Transverse colon (tissue), 4 donors: ENCODE measurements around the gene SUPT16H. TPM values are rescaled to one million over a fixed set of nuclear protein-coding genes. Genes with fewer than 3 reads are reported as not detected.
"Not testable (repeated sequence)": the region's sequence is repeated elsewhere in the genome, so short reads cannot be mapped to it uniquely, and the experiment has no call there.

Experiments
- DNase-seq: peaks from one replicate; pipeline ENCODE4 v3.0.0-alpha.2; 2019
- H3K27ac ChIP-seq, 4 donors: fragments of 200-600 bp; sonication (generic); 2 replicates each; pipeline ENCODE4 v1.5.1; 2016 to 2018; ENCODE audit warnings: inconsistent platforms in 4 of 4
- H3K27me3 ChIP-seq: fragments of 200-600 bp; sonication (generic); 2 replicates; pipeline ENCODE4 v1.5.1; 2017; ENCODE audit warnings: inconsistent platforms
- H3K36me3 ChIP-seq, 4 donors: fragments of 200-600 bp; sonication (generic); 2 replicates each; pipeline ENCODE4 v1.5.1; 2017 to 2019; ENCODE audit warnings: inconsistent platforms in 4 of 4
- H3K4me1 ChIP-seq, 4 donors: fragments of 200-600 bp; sonication (generic); 2 replicates each; pipeline ENCODE4 v1.5.1; 2017 to 2020; ENCODE audit warnings: inconsistent platforms in 4 of 4
- H3K4me3 ChIP-seq, 4 donors: fragments of 200-600 bp; sonication (generic); 1 replicate in 1 of 4; 2 replicates in 3 of 4; pipeline versions ENCODE4 v1.5.1 to v1.6.1; 2017 to 2019; ENCODE audit warnings: inconsistent platforms in 4 of 4
- H3K9me3 ChIP-seq, 2 donors: fragments of 200-600 bp; sonication (generic); 2 replicates each; pipeline ENCODE4 v1.5.1; 2017 to 2019; ENCODE audit warnings: inconsistent platforms in 2 of 2
- CTCF ChIP-seq, 5 experiments: fragments of 200-600 bp in 3 of 5; fragments of 450-650 bp in 2 of 5; sonication (generic) in 3 of 5; IDR thresholded peaks; 1 replicate in 2 of 5; 2 replicates in 3 of 5; pipeline ENCODE4 v1.5.1; 2016 to 2017; ENCODE audit warnings: antibody characterized with exemption in 5 of 5, inconsistent platforms in 3 of 5, mild to moderate bottlenecking in 2 of 5, moderate library complexity in 1 of 5
- EP300 ChIP-seq: sonication (generic); formaldehyde crosslinking; IDR thresholded peaks from one replicate; pipeline ENCODE4 v1.6.1; 2017; ENCODE audit warnings: antibody characterized with exemption, low read depth
- POLR2A ChIP-seq: fragments of 450-650 bp; IDR thresholded peaks from one replicate; pipeline ENCODE4 v1.6.1; 2016; ENCODE audit warnings: antibody characterized with exemption, mild to moderate bottlenecking, moderate library complexity
- POLR2AphosphoS5 ChIP-seq, 3 donors: sonication (generic); formaldehyde crosslinking; IDR thresholded peaks; one replicate each; pipeline ENCODE4 v1.6.1; 2016; ENCODE audit warnings: antibody characterized with exemption in 3 of 3
- WGBS, 2 donors: methylation state at CpG; one replicate each; pipeline ENCODE4 v1.1.5; 2018; ENCODE audit warnings: low coverage in 1 of 2; 5-methylcytosine and 5-hydroxymethylcytosine counted together
- in situ Hi-C, 4 donors: fragments of 200-750 bp; cut with MboI; loops; one replicate each; pipeline versions ENCODE4 v1.15.0 to v1.15.1; 2017; ENCODE audit warnings: low sequenced_read_pairs in 3 of 4, low pct_ligation_motif_present in 1 of 4, low pct_unique_long_range_greater_than_20kb in 1 of 4
- intact Hi-C: fragments of 100-400 bp; cut with DNase I; formaldehyde crosslinking; loops from one replicate; pipeline ENCODE4 v1.15.1; 2023; ENCODE audit warnings: low total_unique reads
- small RNA-seq, 4 donors: library from RNA; depleted of rRNA; stranded (forward); fragments of <200 nt; gene quantifications; one replicate each; pipeline ENCODE3, GENCODE V24; 2016
- total RNA-seq, 4 donors: library from RNA; depleted of rRNA; stranded (reverse); fragments of >200 nt; gene quantifications; one replicate each; pipeline ENCODE4 v1.1.0, GENCODE V29; 2016

The SUPT16H gene
- total RNA-seq, 4 donors from 2014 or later = 21.5 to 43.5 (median 36.4) TPM

DNA sequence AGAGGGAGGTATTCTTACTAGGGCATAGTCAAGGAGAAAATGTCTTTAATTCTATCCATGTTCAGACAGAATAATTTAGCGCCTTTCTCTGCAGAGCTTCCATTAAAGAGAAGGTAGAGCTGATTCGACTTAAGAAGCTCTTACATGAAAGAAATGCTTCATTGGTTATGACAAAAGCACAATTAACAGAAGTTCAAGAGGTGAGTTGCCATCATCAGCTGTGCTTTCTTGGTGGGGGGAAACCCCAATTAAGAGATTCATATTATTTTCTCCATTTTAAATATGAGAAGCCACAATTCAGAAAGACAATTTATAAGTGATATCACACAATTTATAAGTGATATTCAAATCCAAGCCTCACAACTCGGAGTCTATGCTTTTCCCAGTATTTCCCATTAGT is 76.2 kb downstream of the SUPT16H start:
- H3K27me3 ChIP-seq = no peaks in the 10 kb centered on the region
- in situ Hi-C loops = no loop called here
- H3K4me1 ChIP-seq = peaks cover 0 to 17% (median 8%) of the 10 kb centered on the region in 4 donors
- 74 to 76% methylated on average over 3 of the region's 3 CpGs for WGBS, 2 donors
- DNase-seq = no peak
- intact Hi-C loops = no loop called here
- H3K27ac ChIP-seq = peak overlapping the region; percentile 76 to 82 (median 79)
- no peaks in the 10 kb centered on the region for H3K36me3 ChIP-seq
- no peaks in the 10 kb centered on the region for H3K9me3 ChIP-seq
- TF ChIP-seq CTCF (IDR thresholded peaks at IDR 0.05) (no peak), EP300 (no peak), POLR2A (no peak), POLR2AphosphoS5 (IDR thresholded peaks at IDR 0.05) (no peak)
- no peak overlapping the region for H3K4me3 ChIP-seq

DNA sequence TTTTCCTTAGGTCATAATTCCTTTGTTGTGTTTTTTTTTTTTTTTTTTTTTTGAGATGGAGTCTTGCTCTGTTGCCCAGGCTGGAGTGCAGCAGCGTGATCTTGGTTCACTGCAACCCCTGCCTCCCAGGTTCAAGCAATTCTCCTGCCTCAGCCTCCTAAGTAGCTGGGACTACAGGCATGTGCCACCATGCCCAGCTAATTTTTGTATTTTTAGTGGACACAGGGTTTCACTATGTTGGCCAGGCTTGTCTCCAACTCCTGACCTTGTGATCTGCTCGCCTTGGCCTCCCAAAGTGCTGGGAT is 81.0 kb downstream of the SUPT16H start:
- peaks cover 10% of the 10 kb centered on the region for H3K27me3 ChIP-seq
- intact Hi-C loops, H3K4me3 ChIP-seq, H3K27ac ChIP-seq, H3K9me3 ChIP-seq, DNase-seq, in situ Hi-C loops, H3K36me3 ChIP-seq: not testable (repeated sequence)
- peaks cover 4 to 10% (median 7%) of the 10 kb centered on the region in 4 donors for H3K4me1 ChIP-seq
- 88% methylated on average over 2 of the region's 2 CpGs; no CpG with 5 or more reads in 1 of the 2 donors for WGBS, 2 donors

- Histone ChIP-seq H3K4me3 (no peak overlapping the region), H3K4me1 (peaks cover 4 to 6% (median 6%) of the 10 kb centered on the region in 4 donors), H3K9me3 (no peaks in the 10 kb centered on the region), H3K27me3 (peaks cover 10% of the 10 kb centered on the region), H3K27ac (no peak overlapping the region), H3K36me3 (no peaks in the 10 kb centered on the region)
- WGBS, 2 donors = 69 to 71% methylated on average over 7 to 8 of the region's 8 CpGs
- TF ChIP-seq EP300 = no peak
- no peak for TF ChIP-seq CTCF (IDR thresholded peaks at IDR 0.05)
- TF ChIP-seq POLR2A = no peak
- TF ChIP-seq POLR2AphosphoS5 (IDR thresholded peaks at IDR 0.05) = no peak
- DNase-seq = no peak
- in situ Hi-C loops (no loop called here), intact Hi-C loops (no loop called here)
These were observed 81.6 kb downstream of the SUPT16H start for GRCh38 chr14:21302013-21302835.

Small RNAs within 50 kb of the gene (small RNA-seq; reads per million reads assigned to genes)
- gene RN7SL650P (0 reads per million in 4 donors), gene SNORD8 (10,192 to 33,189 (median 20,054) reads per million in 4 donors), gene SNORD9 (36.1 to 92.8 (median 41.7) reads per million in 4 donors)

Other genes starting within 250 kb of the SUPT16H start
- not detected for gene OR5AU1, start 228.0 kb downstream of the SUPT16H start, total RNA-seq
- gene HNRNPC, start 114.6 kb downstream of the SUPT16H start, total RNA-seq = 100 to 1,000 TPM; 192 to 343 (median 212) TPM
- gene RPGRIP1, start 103.9 kb downstream of the SUPT16H start, total RNA-seq = under 1 TPM in 2 of 4 donors, not detected in 2; 0.27 to 0.48 TPM
- gene CHD8, start 72.1 kb upstream of the SUPT16H start, total RNA-seq = 10 to 100 TPM; 46.2 to 59.7 (median 50.8) TPM
- gene RAB2B, start 92.9 kb upstream of the SUPT16H start, total RNA-seq = 10 to 100 TPM in 2 of 4 donors, 1 to 10 TPM in 2; 7.1 to 24.5 (median 13.7) TPM
- 10 to 100 TPM; 30.8 to 76.7 (median 51.5) TPM for gene TOX4, start 93.2 kb upstream of the SUPT16H start, total RNA-seq
- 10 to 100 TPM; 20.2 to 41.9 (median 29.5) TPM for gene METTL3, start 127.3 kb upstream of the SUPT16H start, total RNA-seq
- 10 to 100 TPM in 1 of 4 donors, 1 to 10 TPM in 3; 2.2 to 36.3 (median 4.2) TPM for gene SALL2, start 142.3 kb upstream of the SUPT16H start, total RNA-seq
- not detected for gene OR10G3, start 196.1 kb upstream of the SUPT16H start, total RNA-seq